Measurements from ENCODE around the gene PLTP. TPM values are rescaled to one million over a fixed set of nuclear protein-coding genes. Genes with fewer than 3 reads are reported as not detected.

Gene PLTP
- polyA plus RNA-seq, 1 experiment = 22.0 TPM

GRCh38 chr20:45950330-45950646 lies 38.3 kb upstream of the PLTP start:
- no peak for TF ChIP-seq CTCF (IDR thresholded peaks at IDR 0.05; ENCODE audit: insufficient read depth, low read depth, low read length)
- peaks cover 58% of the 10 kb centered on the region for H3K36me3 ChIP-seq (ENCODE audit: control insufficient read depth, insufficient read depth, low read length)
- POLR2A ChIA-PET = no interaction called here
- H3K4me3 ChIP-seq (ENCODE audit: low read depth, low read length) = no peak overlapping the region
- H3K27me3 ChIP-seq (ENCODE audit: control insufficient read depth, insufficient read depth, low read length) = no peaks in the 10 kb centered on the region
- DNase-seq (ENCODE audit: low read depth) = no peak
- CTCF ChIA-PET = interaction anchor here (0.7 to 4.7 kb wide), 2 partner anchors 20 to 124 kb away, joined by 3 to 28 read pairs; partner anchors contain the start of gene ZNF335

- Histone ChIP-seq H3K27me3 (ENCODE audit: control insufficient read depth, insufficient read depth, low read length) (no peaks in the 10 kb centered on the region), H3K36me3 (ENCODE audit: control insufficient read depth, insufficient read depth, low read length) (peaks cover 61% of the 10 kb centered on the region), H3K4me3 (ENCODE audit: low read depth, low read length) (no peak overlapping the region)
- ChIA-PET POLR2A (no interaction called here), CTCF (interaction anchor here (1.6 to 4.7 kb wide), 3 partner anchors 10 to 151 kb away, joined by 6 to 28 read pairs (median 7); partner anchors contain the start of gene ZNF335)
- no peak for TF ChIP-seq CTCF (IDR thresholded peaks at IDR 0.05; ENCODE audit: insufficient read depth, low read depth, low read length)
- DNase-seq (ENCODE audit: low read depth) = no peak
These were observed 37.8 kb upstream of the PLTP start for GRCh38 chr20:45949542-45950329.

- no peak for DNase-seq (ENCODE audit: low read depth)
- CTCF ChIA-PET = interaction anchor here (1.6 to 4.7 kb wide), 3 partner anchors 11 to 150 kb away, joined by 6 to 28 read pairs (median 7); partner anchors contain the start of gene ZNF335
- POLR2A ChIA-PET = no interaction called here
- TF ChIP-seq CTCF (IDR thresholded peaks at IDR 0.05; ENCODE audit: insufficient read depth, low read depth, low read length) = no peak
- Histone ChIP-seq H3K27me3 (ENCODE audit: control insufficient read depth, insufficient read depth, low read length) (no peaks in the 10 kb centered on the region), H3K4me3 (ENCODE audit: low read depth, low read length) (no peak overlapping the region), H3K36me3 (ENCODE audit: control insufficient read depth, insufficient read depth, low read length) (peaks cover 65% of the 10 kb centered on the region)
These were observed 37.0 kb upstream of the PLTP start for GRCh38 chr20:45948742-45949541.

DNA sequence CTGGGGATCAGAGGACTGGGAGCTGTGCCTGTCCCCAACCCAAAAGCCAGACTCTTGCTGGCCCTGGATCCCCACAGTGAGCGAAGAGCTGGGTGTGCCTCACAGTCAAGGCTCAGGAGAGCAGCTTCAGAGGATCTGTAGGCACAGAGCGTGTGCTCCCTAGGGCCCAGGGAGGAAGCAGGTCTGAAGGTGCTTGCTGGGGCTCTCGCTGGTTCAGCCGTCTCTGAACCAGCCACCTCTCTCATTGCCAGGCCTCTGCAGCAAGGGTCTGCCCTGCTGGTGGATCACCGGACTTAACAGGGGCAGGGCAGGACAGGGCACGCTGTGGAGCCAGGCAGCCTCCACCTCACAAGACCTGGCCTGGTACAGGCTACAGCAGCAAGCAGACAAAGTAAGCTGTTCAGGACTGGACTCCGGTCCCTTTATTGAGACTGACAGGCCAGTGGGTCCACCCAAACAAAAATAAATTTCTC lies 36.3 kb upstream of the PLTP start:
- no peak for TF ChIP-seq CTCF (IDR thresholded peaks at IDR 0.05; ENCODE audit: insufficient read depth, low read depth, low read length)
- Histone ChIP-seq H3K4me3 (ENCODE audit: low read depth, low read length) (no peak overlapping the region), H3K27me3 (ENCODE audit: control insufficient read depth, insufficient read depth, low read length) (no peaks in the 10 kb centered on the region), H3K36me3 (ENCODE audit: control insufficient read depth, insufficient read depth, low read length) (peaks cover 66% of the 10 kb centered on the region)
- no peak for DNase-seq (ENCODE audit: low read depth)
- CTCF ChIA-PET = interaction anchor here (0.7 to 4.7 kb wide), 5 partner anchors 11 to 149 kb away, joined by 3 to 28 read pairs (median 6); partner anchors contain the start of gene ZNF335
- POLR2A ChIA-PET = no interaction called here

Data from BJ (cell line).